ENCODE data around the gene FAM187B. TPM values are rescaled to one million over a fixed set of nuclear protein-coding genes. Genes with fewer than 3 reads are reported as not detected.
"Not testable (repeated sequence)": the region's sequence is repeated elsewhere in the genome, so short reads cannot be mapped to it uniquely, and the experiment has no call there.

Gene FAM187B
- polyA plus RNA-seq, 1 donor = not detected

DNA sequence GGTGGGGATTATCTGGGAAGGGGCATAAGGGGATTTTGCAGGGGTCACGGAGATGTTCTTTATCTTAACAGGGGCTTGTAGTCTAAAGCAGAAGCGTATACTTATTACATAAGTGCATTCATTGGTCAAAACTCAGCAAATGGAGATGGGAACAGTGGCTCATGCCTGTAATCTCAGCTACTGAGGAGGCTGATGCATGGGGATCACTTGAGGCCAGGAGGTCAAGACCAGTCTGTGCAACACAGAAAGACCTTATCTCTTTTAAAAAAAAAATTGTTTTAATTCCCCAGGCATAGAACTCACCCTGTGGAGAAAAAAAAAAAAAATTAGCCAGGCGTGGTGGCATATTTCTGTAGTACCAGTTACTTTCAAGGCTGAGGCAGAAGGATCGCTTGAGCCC lies 18.9 kb downstream of the FAM187B start:
- peaks cover 11% of the 10 kb centered on the region for H3K4me1 ChIP-seq (ENCODE audit: control insufficient read depth, insufficient read depth, low read length)
- no peaks in the 10 kb centered on the region for H3K36me3 ChIP-seq (ENCODE audit: control insufficient read depth, insufficient read depth, low read length)
- no peak overlapping the region for H3K4me3 ChIP-seq (ENCODE audit: low read length)
- WGBS (ENCODE audit: insufficient coverage, low lambda C conversion rate) = no CpG with 5 or more reads among the region's 4 CpGs
- no peak for DNase-seq
- no peaks in the 10 kb centered on the region for H3K27me3 ChIP-seq (ENCODE audit: control insufficient read depth, insufficient read depth, low read length)
- no peaks in the 10 kb centered on the region for H3K9me3 ChIP-seq (ENCODE audit: control insufficient read depth, low read depth, low read length)
- no peak overlapping the region for H3K27ac ChIP-seq (ENCODE audit: low read length)

DNA sequence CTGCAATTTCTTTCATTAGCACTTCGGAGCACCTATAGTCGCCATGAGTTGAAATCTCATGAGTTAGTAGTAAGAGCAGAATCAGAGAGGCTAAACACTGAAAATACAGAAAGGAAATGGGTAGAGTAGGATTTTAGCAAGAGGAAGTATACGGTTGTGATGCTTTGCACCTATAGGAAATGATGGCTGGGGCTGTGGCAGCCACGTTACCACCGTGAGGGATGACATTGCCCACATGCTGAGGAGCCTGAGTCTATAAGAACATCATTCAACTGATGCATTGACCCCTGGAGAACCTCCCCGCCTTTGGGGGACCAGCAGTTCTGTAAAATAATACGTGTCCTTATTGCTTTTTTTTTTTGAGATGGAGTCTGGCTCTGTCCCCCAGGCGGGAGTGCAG lies 20.4 kb downstream of the FAM187B start:
- no peak for DNase-seq
- no peaks in the 10 kb centered on the region for H3K36me3 ChIP-seq (ENCODE audit: control insufficient read depth, insufficient read depth, low read length)
- H3K4me1 ChIP-seq (ENCODE audit: control insufficient read depth, insufficient read depth, low read length) = no peaks in the 10 kb centered on the region
- H3K4me3 ChIP-seq (ENCODE audit: low read length) = no peak overlapping the region
- no peak overlapping the region for H3K27ac ChIP-seq (ENCODE audit: low read length)
- H3K9me3 ChIP-seq (ENCODE audit: control insufficient read depth, low read depth, low read length) = no peaks in the 10 kb centered on the region
- no peaks in the 10 kb centered on the region for H3K27me3 ChIP-seq (ENCODE audit: control insufficient read depth, insufficient read depth, low read length)
- no CpG with 5 or more reads among the region's 8 CpGs for WGBS (ENCODE audit: insufficient coverage, low lambda C conversion rate)

DNA sequence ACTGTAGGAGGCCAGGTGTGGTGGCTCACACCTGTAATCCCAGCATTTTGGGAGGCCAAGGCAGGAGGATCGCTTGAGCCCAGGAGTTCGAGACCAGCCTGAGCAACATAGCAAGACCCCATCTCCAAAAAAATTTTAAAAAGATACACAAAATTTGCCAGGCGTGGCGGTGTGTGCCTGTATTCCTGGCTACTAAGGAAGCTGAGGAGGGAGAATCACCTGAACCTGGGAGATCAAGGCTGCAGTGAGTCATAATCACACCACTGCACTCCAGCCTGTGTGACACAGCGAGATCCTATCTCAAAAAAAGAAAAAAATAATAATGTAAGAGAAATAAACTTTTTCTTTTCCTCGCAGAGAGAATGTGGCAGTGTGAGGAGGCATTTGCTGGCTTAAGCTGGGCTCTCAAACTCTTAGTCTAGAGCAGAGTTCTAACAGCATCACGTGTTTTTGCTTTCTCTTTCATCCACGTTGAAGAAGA lies 21.1 kb downstream of the FAM187B start:
- DNase-seq = no peak
- Histone ChIP-seq H3K27me3 (ENCODE audit: control insufficient read depth, insufficient read depth, low read length) (no peaks in the 10 kb centered on the region), H3K4me3 (ENCODE audit: low read length) (no peak overlapping the region), H3K9me3 (ENCODE audit: control insufficient read depth, low read depth, low read length) (no peaks in the 10 kb centered on the region), H3K27ac (ENCODE audit: low read length) (no peak overlapping the region), H3K4me1 (ENCODE audit: control insufficient read depth, insufficient read depth, low read length) (no peaks in the 10 kb centered on the region), H3K36me3 (ENCODE audit: control insufficient read depth, insufficient read depth, low read length) (no peaks in the 10 kb centered on the region)
- 60% methylated on average over 1 of the region's 8 CpGs for WGBS (ENCODE audit: insufficient coverage, low lambda C conversion rate)

DNA sequence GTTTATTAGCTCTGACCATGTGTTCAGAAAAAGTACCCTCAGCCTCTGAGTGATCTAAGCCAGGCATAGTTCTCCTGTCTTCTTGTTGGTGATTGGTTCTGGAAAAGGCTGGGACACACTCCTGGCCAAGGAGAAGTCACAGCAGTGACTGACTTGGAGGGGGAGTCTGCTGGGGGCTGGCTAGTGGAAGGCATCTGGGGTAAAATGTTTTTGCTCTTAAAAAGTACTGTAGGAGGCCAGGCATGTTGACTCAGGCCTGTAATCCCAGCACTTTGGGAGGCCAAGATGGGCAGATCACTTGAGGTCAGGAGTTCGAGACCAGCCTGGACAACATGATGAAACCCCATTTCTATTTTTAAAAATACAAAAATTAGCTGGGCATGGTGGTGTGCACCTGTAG lies 21.7 kb downstream of the FAM187B start:
- H3K9me3 ChIP-seq (ENCODE audit: control insufficient read depth, low read depth, low read length) = no peaks in the 10 kb centered on the region
- no CpG with 5 or more reads among the region's 1 CpG for WGBS (ENCODE audit: insufficient coverage, low lambda C conversion rate)
- H3K27ac ChIP-seq (ENCODE audit: low read length) = no peak overlapping the region
- no peak overlapping the region for H3K4me3 ChIP-seq (ENCODE audit: low read length)
- H3K4me1 ChIP-seq (ENCODE audit: control insufficient read depth, insufficient read depth, low read length) = no peaks in the 10 kb centered on the region
- H3K27me3 ChIP-seq (ENCODE audit: control insufficient read depth, insufficient read depth, low read length) = no peaks in the 10 kb centered on the region
- DNase-seq = no peak
- no peaks in the 10 kb centered on the region for H3K36me3 ChIP-seq (ENCODE audit: control insufficient read depth, insufficient read depth, low read length)

DNA sequence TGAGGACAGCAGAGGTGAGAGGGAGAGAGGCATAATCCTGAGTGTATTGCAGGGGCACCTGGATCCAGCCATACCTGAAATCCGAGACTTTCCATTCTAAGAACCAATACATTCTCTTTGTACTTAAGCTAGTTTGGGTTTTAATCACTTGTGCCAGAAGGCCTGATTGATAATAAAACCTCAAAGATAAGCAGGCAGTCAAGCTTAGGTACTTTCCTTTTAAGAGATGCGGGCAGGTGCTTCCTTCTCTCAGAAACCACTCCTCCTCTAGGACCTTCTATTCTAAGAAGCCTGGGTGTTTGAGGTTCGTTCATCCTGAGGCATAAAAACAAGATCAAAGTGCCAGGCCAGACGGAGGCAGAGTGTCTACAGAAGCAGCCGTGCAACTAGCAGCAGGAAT lies 22.2 kb downstream of the FAM187B start:
- Histone ChIP-seq H3K36me3 (ENCODE audit: control insufficient read depth, insufficient read depth, low read length) (no peaks in the 10 kb centered on the region), H3K27me3 (ENCODE audit: control insufficient read depth, insufficient read depth, low read length) (no peaks in the 10 kb centered on the region), H3K4me3 (ENCODE audit: low read length) (no peak overlapping the region), H3K9me3 (ENCODE audit: control insufficient read depth, low read depth, low read length) (no peaks in the 10 kb centered on the region), H3K4me1 (ENCODE audit: control insufficient read depth, insufficient read depth, low read length) (no peaks in the 10 kb centered on the region), H3K27ac (ENCODE audit: low read length) (no peak overlapping the region)
- peak in 1 of 2 donors; percentile 31 for DNase-seq
- no CpG with 5 or more reads among the region's 5 CpGs for WGBS (ENCODE audit: insufficient coverage, low lambda C conversion rate)

DNA sequence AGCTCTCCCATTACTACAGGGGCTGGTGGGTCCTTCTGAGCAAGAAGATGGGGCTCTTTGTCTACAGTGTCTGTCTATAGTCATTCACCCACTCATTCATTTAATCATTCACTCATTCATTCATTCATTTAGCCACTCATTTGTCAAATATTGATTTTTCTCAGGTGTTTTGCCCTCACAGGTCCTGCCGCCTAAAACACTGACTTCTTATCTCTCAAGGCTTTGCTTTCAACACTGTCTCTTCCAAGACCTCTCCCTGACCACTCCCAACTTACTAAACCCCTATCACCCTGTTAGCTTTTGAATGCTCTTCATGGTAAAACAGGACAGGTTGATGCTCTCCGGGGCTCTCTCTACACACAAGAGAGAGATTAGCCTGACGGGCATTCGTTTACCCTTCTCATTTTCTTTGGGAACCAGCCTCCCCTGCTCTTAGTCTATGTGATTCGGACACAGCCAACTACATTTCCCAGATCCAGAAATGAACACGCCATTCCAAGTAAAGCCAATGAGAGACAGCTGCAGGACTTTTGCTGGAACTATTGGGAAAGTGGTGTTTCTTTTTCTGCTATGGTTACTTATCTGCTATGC lies 22.7 kb downstream of the FAM187B start:
- WGBS (ENCODE audit: insufficient coverage, low lambda C conversion rate) = 33% methylated on average over 1 of the region's 6 CpGs
- no peaks in the 10 kb centered on the region for H3K9me3 ChIP-seq (ENCODE audit: control insufficient read depth, low read depth, low read length)

DNA sequence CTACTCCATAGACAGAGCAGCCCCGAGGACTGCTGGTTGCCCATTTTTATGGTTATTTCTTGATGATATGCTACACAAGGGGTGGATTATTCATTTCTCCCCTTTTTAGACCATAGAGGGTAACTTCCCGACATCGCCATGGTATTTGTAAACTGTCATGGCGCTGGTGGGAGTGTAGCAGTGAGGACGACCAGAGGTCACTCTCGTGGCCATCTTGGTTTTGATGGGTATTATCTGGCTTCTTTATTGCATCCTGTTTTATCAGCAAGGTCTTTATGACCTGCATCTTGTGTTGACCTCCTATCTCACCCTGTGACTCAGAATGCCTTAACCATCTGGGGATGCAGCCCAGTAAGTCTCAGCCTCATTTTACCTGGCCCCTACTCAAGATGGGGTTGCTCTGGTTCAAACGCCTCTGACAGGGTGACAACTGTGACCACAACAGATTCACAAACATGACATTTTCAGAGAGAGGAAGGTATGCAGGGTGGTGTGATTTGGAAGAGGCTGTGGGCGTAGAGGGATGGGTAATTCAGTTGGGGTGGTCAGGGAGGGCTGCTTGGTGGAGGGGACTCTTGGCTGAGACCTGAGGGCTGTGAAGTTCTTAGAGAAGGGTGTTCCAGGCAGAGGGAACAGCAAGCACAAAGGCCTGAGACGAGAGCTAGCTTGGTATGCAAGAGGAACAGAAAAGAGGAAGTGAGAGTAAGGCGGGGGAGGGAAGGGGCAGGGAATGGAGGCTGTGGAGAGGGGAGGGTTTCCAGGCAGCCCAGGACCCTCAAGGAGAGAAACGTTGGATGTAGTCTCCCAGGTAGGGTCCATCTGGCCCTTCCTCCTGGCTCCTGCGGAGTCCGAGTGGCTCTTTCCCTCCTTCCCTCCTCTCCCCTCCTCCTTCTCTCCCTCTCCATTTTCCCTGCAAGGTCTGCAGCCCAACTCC lies 23.5 kb downstream of the FAM187B start:
- Histone ChIP-seq H3K36me3 (ENCODE audit: control insufficient read depth, insufficient read depth, low read length) (no peaks in the 10 kb centered on the region), H3K4me1 (ENCODE audit: control insufficient read depth, insufficient read depth, low read length) (no peaks in the 10 kb centered on the region), H3K27me3 (ENCODE audit: control insufficient read depth, insufficient read depth, low read length) (no peaks in the 10 kb centered on the region), H3K27ac (ENCODE audit: low read length) (no peak overlapping the region), H3K4me3 (ENCODE audit: low read length) (no peak overlapping the region), H3K9me3 (ENCODE audit: control insufficient read depth, low read depth, low read length) (no peaks in the 10 kb centered on the region)
- DNase-seq = no peak
- WGBS (ENCODE audit: insufficient coverage, low lambda C conversion rate) = 79% methylated on average over 2 of the region's 13 CpGs

More for the DNA sequence above, 22.7 kb downstream of the FAM187B start:
- Histone ChIP-seq H3K27ac (ENCODE audit: low read length) (no peak overlapping the region), H3K27me3 (ENCODE audit: control insufficient read depth, insufficient read depth, low read length) (no peaks in the 10 kb centered on the region), H3K36me3 (ENCODE audit: control insufficient read depth, insufficient read depth, low read length) (no peaks in the 10 kb centered on the region), H3K4me1 (ENCODE audit: control insufficient read depth, insufficient read depth, low read length) (no peaks in the 10 kb centered on the region), H3K4me3 (ENCODE audit: low read length) (no peak overlapping the region)
- no peak for DNase-seq

DNA sequence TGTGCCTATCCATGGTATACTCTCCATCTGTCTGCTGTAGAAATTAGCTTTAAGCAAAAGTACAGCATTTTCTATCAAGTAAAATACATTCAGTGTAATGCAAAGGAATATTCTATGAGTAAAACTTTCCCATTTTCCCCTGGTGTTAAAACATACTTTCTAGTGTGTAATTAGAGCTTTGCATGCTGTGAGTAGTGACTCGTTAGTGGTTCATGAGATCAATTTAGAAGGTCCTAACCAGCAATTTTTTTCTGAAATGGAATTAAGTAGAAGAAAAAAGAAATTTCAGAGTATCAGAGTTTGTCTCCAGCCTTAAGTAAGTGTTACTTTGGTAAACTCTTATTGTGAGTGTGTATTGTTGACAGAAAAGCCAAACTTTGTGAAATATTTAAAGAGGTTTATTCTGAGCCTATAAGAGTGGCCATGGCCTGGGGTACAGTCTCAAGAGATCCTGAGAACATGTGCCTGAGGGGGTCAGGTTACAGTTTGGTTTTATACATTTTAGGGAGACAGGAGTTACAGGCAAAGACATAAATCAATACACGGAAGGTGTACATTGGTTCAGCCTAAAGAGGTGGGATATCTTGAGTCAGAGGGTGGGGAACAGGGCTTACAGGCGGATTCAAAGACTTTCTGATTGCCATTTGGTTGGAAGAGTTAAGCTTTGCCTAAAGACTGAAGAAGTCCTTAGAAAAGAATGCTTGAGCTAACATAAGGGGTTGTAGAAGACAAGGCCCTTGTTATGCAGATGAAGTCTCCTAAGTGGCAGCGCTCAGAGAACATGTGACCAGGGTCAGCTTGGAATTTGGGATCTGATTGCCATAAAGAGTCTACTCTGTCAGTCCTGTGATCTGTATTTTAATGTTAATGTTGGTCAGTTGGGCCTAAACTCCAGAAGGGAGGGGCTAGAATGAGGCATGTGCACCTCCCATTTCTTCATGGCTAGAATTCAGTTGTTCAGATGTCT lies 25.5 kb downstream of the FAM187B start:
- WGBS (ENCODE audit: insufficient coverage, low lambda C conversion rate) = 100% methylated on average over 2 of the region's 4 CpGs
- no peak for DNase-seq

DNA sequence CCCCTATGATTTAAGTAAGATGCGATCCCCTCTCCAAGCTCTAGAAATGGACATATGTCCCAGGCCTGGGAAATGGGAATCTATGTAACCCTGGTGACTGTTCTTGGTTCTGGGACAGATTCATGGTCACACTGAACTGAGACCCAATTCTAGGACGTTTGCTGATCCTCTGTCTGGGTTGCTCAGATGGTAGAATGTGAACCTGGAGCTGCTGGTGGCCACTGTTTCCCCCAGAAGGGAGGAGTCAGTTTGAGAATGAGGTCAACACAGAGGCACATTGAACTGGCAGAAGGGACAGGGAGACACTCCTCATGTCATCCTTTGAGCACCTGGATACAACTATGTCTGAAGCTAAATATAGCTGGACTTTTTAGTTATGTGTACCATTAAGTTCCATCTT lies 29.1 kb downstream of the FAM187B start:
- H3K27me3 ChIP-seq (ENCODE audit: control insufficient read depth, insufficient read depth, low read length) = no peaks in the 10 kb centered on the region

More for the DNA sequence above, 25.5 kb downstream of the FAM187B start:
- Histone ChIP-seq H3K36me3 (ENCODE audit: control insufficient read depth, insufficient read depth, low read length) (no peaks in the 10 kb centered on the region), H3K4me3 (ENCODE audit: low read length) (no peak overlapping the region), H3K4me1 (ENCODE audit: control insufficient read depth, insufficient read depth, low read length) (no peaks in the 10 kb centered on the region), H3K27ac (ENCODE audit: low read length) (no peak overlapping the region), H3K27me3 (ENCODE audit: control insufficient read depth, insufficient read depth, low read length) (no peaks in the 10 kb centered on the region), H3K9me3 (ENCODE audit: control insufficient read depth, low read depth, low read length) (no peaks in the 10 kb centered on the region)

DNA sequence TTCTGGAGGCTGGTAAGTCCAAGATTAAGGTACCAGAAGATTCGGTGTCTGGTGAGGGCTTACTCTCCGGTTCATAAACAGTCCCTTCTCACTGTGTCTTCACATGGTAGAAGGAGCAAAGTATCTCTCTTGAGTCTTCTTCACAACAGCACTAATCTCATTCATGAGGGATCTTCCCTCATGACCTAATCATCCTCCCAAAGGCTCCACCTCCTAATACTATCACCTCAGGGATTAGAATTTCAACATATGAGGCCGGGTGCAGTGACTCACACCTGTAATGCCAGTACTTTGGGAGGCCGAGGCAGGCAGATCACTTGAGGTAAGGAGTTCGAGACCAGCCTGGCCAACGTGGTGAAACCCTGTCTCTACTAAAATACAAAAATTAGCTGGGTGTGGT lies 31.7 kb downstream of the FAM187B start:
- not testable (repeated sequence) for H3K4me1 ChIP-seq (ENCODE audit: control insufficient read depth, insufficient read depth, low read length); H3K36me3 ChIP-seq (ENCODE audit: control insufficient read depth, insufficient read depth, low read length); H3K4me3 ChIP-seq (ENCODE audit: low read length); H3K27me3 ChIP-seq (ENCODE audit: control insufficient read depth, insufficient read depth, low read length); H3K9me3 ChIP-seq (ENCODE audit: control insufficient read depth, low read depth, low read length)
- peak; percentile 69 to 84 for DNase-seq
- no CpG with 5 or more reads among the region's 6 CpGs for WGBS (ENCODE audit: insufficient coverage, low lambda C conversion rate)
- peak overlapping the region; percentile 86 for H3K27ac ChIP-seq (ENCODE audit: low read length)

More for the DNA sequence above, 29.1 kb downstream of the FAM187B start:
- no CpG with 5 or more reads among the region's 2 CpGs for WGBS (ENCODE audit: insufficient coverage, low lambda C conversion rate)
- no peak for DNase-seq
- no peak overlapping the region for H3K27ac ChIP-seq (ENCODE audit: low read length)
- no peak overlapping the region for H3K4me3 ChIP-seq (ENCODE audit: low read length)
- H3K4me1 ChIP-seq (ENCODE audit: control insufficient read depth, insufficient read depth, low read length) = peaks cover 4% of the 10 kb centered on the region
- H3K36me3 ChIP-seq (ENCODE audit: control insufficient read depth, insufficient read depth, low read length) = no peaks in the 10 kb centered on the region
- no peaks in the 10 kb centered on the region for H3K9me3 ChIP-seq (ENCODE audit: control insufficient read depth, low read depth, low read length)

Data from large intestine (tissue), 3 donors.